ENCODE results near the gene ATP2B2. TPM values are rescaled to one million over a fixed set of nuclear protein-coding genes. Genes with fewer than 3 reads are reported as not detected.

ATP2B2 gene
- total and polyA plus RNA-seq, 2 experiments from 2014 or later, result 0.66 to 1.8 TPM

DNA sequence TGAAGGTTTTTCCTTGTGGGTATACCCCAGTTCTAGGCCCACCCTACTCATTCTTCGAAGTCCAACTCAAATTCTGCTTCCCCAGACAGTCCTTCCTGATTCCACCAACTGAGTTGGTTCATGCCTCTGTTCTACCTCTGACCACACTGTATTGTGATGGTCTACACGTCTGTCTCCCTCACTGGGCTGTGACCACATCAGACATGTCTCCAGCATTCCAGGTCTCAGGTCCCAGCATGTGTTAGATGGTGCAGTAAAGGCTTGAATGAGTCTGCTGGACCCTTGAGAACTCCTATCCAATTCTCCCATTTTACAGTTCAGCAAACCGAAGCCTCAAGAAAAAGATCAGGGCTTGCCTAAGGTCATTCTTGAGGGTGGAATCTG is 2.8 kb upstream of the ATP2B2 start:
- Histone ChIP-seq H3K36me3 (replicated peaks; ENCODE audit: insufficient read depth, low read depth) (no peaks in the 10 kb centered on the region), H3K27ac (no peak overlapping the region)

DNA sequence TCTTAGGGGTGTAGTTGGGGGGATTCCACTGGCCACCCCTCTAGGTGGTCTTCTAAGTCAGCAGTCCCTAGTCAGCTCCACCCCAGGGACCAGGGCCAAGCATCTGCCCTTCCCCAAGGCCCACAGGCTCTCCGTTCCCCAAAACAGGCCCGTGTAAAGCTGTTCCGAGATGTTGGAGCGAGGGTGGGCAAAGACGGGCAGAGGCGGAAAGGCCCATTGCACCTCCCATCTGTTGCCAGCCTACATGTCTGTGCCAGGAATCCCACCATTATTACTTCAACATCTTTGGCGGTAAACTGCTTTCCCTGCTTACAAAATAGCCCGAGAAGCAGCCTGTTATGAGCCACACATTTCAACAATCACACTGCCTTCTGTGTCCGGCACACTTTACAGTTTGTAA is 1.9 kb upstream of the ATP2B2 start:
- no peak overlapping the region for H3K4me3 ChIP-seq
- H3K4me1 ChIP-seq (ENCODE audit: insufficient read depth), result no peaks in the 10 kb centered on the region
- no peaks in the 10 kb centered on the region for H3K9me2 ChIP-seq (replicated peaks; ENCODE audit: insufficient read depth)
- no peaks in the 10 kb centered on the region for H4K20me1 ChIP-seq (ENCODE audit: insufficient read depth, poor library complexity, severe bottlenecking)
- H3K9me3 ChIP-seq (ENCODE audit: low read depth), result no peaks in the 10 kb centered on the region
- TF ChIP-seq EZH2 (IDR thresholded peaks at IDR 0.05; ENCODE audit: borderline replicate concordance) (no peak), EZH2phosphoT487 (IDR thresholded peaks at IDR 0.05; ENCODE audit: low read depth, severe bottlenecking, unreplicated experiment) (no peak)
- TF ChIP-seq, protein P1, sequence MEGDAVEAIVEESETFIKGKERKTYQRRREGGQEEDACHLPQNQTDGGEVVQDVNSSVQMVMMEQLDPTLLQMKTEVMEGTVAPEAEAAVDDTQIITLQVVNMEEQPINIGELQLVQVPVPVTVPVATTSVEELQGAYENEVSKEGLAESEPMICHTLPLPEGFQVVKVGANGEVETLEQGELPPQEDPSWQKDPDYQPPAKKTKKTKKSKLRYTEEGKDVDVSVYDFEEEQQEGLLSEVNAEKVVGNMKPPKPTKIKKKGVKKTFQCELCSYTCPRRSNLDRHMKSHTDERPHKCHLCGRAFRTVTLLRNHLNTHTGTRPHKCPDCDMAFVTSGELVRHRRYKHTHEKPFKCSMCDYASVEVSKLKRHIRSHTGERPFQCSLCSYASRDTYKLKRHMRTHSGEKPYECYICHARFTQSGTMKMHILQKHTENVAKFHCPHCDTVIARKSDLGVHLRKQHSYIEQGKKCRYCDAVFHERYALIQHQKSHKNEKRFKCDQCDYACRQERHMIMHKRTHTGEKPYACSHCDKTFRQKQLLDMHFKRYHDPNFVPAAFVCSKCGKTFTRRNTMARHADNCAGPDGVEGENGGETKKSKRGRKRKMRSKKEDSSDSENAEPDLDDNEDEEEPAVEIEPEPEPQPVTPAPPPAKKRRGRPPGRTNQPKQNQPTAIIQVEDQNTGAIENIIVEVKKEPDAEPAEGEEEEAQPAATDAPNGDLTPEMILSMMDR (IDR thresholded peaks at IDR 0.05; ENCODE audit: poor library complexity), result no peak
- H3K27me3 ChIP-seq, result peaks cover 34% of the 10 kb centered on the region
- WGBS (ENCODE audit: low lambda C conversion rate, missing lambda C conversion rate), result 89% methylated on average over 9 of the region's 9 CpGs
- no peak overlapping the region for H3K4me2 ChIP-seq
- H3K79me2 ChIP-seq, result no peaks in the 10 kb centered on the region
- H2AFZ ChIP-seq, result no peak overlapping the region
- no peaks in the 10 kb centered on the region for H3K36me3 ChIP-seq (replicated peaks; ENCODE audit: insufficient read depth, low read depth)
- DNase-seq (ENCODE audit: low spot score), result no peak
- H3K27ac ChIP-seq, result no peak overlapping the region

More for the DNA sequence above, 2.8 kb upstream of the ATP2B2 start:
- TF ChIP-seq EZH2 (IDR thresholded peaks at IDR 0.05; ENCODE audit: borderline replicate concordance), result no peak
- H3K4me2 ChIP-seq, result no peak overlapping the region
- no peaks in the 10 kb centered on the region for H4K20me1 ChIP-seq (ENCODE audit: insufficient read depth, poor library complexity, severe bottlenecking)
- no peaks in the 10 kb centered on the region for H3K79me2 ChIP-seq
- peaks cover 30% of the 10 kb centered on the region for H3K27me3 ChIP-seq
- WGBS (ENCODE audit: low lambda C conversion rate, missing lambda C conversion rate), result 78% methylated on average over 3 of the region's 3 CpGs
- H3K9me2 ChIP-seq (replicated peaks; ENCODE audit: insufficient read depth), result no peaks in the 10 kb centered on the region
- no peaks in the 10 kb centered on the region for H3K4me1 ChIP-seq (ENCODE audit: insufficient read depth)
- no peak for DNase-seq (ENCODE audit: low spot score)
- no peak overlapping the region for H2AFZ ChIP-seq
- no peaks in the 10 kb centered on the region for H3K9me3 ChIP-seq (ENCODE audit: low read depth)
- no peak overlapping the region for H3K4me3 ChIP-seq

DNA sequence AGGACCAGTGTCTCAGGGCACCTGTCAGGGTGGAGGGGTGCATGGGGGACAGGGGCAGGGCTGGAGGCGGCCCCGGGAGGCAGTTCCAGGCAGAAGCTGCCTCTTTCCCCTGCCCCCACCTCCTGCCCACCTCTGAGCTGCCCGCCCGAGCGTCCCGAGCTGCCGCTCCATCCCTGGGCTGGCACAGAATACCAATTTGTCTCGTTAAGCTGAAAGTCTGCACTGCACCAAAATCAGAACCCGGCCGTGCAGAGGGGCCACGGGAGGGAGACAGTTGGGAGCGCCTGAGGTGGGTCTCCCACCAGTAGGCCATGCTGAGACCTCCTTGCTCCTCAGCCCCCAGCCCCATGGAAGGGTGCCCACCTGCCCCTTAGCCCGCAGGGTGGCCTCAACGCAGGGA is 1.3 kb upstream of the ATP2B2 start:
- WGBS (ENCODE audit: low lambda C conversion rate, missing lambda C conversion rate), result 94% methylated on average over 13 of the region's 14 CpGs
- TF ChIP-seq, protein P1 (IDR thresholded peaks at IDR 0.05; ENCODE audit: poor library complexity), result no peak
- TF ChIP-seq EZH2phosphoT487 (IDR thresholded peaks at IDR 0.05; ENCODE audit: low read depth, severe bottlenecking, unreplicated experiment), result no peak
- TF ChIP-seq EZH2 (IDR thresholded peaks at IDR 0.05; ENCODE audit: borderline replicate concordance), result no peak
- Histone ChIP-seq H3K9me2 (replicated peaks; ENCODE audit: insufficient read depth) (no peaks in the 10 kb centered on the region), H3K27me3 (peaks cover 34% of the 10 kb centered on the region), H3K9me3 (ENCODE audit: low read depth) (no peaks in the 10 kb centered on the region), H3K4me2 (no peak overlapping the region), H3K27ac (no peak overlapping the region), H3K4me3 (no peak overlapping the region), H4K20me1 (ENCODE audit: insufficient read depth, poor library complexity, severe bottlenecking) (no peaks in the 10 kb centered on the region), H3K4me1 (ENCODE audit: insufficient read depth) (no peaks in the 10 kb centered on the region), H2AFZ (no peak overlapping the region), H3K79me2 (no peaks in the 10 kb centered on the region), H3K36me3 (replicated peaks; ENCODE audit: insufficient read depth, low read depth) (no peaks in the 10 kb centered on the region)
- no peak for DNase-seq (ENCODE audit: low spot score)

DNA sequence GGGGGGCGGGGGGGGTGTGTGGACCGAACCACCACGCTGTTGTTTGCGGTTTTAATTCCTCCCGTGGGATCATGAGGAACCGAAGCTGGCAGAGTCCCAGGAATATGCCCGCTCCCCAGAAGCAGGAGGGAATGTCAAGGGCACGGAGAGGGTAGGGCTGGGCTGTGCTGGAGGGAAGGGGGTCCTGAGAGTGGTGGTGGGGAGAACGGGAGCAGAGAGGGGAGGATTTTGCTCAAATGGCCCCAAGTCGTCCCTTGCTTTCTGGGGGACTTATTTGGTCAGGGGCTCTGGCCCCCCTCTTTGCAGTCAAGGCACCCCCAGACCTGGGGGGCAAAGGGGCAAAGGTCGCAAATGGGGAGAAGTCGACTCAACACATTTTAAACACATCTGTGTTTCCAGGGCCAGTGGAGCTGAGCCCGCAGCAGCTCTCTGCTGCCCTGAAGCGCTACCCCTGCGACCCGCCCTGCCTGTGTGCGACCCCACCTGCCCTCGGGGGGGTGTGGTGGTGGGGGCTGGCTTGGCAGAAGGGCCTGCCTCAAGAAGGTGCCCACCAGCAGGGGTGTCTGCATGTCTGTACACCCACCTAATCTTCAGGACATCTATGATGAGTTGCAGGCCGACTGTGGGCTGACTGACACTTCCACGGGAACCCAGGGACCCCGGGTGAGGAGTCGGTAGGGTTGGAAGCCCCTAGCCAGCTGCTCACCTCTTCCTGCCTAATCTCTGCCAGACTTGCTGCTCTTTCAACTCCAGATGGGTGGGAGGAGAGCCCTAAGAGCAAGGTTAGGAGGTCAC is 602 bp upstream of the ATP2B2 start:
- no peak overlapping the region for H2AFZ ChIP-seq
- H3K4me1 ChIP-seq (ENCODE audit: insufficient read depth), result no peaks in the 10 kb centered on the region
- peak overlapping the region; percentile 81 for H3K4me2 ChIP-seq
- H3K9me3 ChIP-seq (ENCODE audit: low read depth), result no peaks in the 10 kb centered on the region
- no peak overlapping the region for H3K4me3 ChIP-seq
- H3K79me2 ChIP-seq, result no peaks in the 10 kb centered on the region
- no peak for DNase-seq (ENCODE audit: low spot score)
- TF ChIP-seq, protein P1 (IDR thresholded peaks at IDR 0.05; ENCODE audit: poor library complexity), result no peak
- TF ChIP-seq EZH2 (IDR thresholded peaks at IDR 0.05; ENCODE audit: borderline replicate concordance) (no peak), EZH2phosphoT487 (IDR thresholded peaks at IDR 0.05; ENCODE audit: low read depth, severe bottlenecking, unreplicated experiment) (no peak)
- no peaks in the 10 kb centered on the region for H4K20me1 ChIP-seq (ENCODE audit: insufficient read depth, poor library complexity, severe bottlenecking)
- no peak overlapping the region for H3K27ac ChIP-seq
- no peaks in the 10 kb centered on the region for H3K36me3 ChIP-seq (replicated peaks; ENCODE audit: insufficient read depth, low read depth)
- no peaks in the 10 kb centered on the region for H3K9me2 ChIP-seq (replicated peaks; ENCODE audit: insufficient read depth)
- 55% methylated on average over 15 of the region's 22 CpGs for WGBS (ENCODE audit: low lambda C conversion rate, missing lambda C conversion rate)
- H3K27me3 ChIP-seq, result peaks cover 34% of the 10 kb centered on the region
